ENCODE results near the gene JAML.
"Not testable (repeated sequence)": the region's sequence is repeated elsewhere in the genome, so short reads cannot be mapped to it uniquely, and the experiment has no call there.

- TF ChIP-seq CTCF (IDR thresholded peaks at IDR 0.05; ENCODE audit: low read length); EZH2 (IDR thresholded peaks at IDR 0.05; ENCODE audit: borderline replicate concordance, low read length): not testable (repeated sequence)
Measured at GRCh38 chr11:118192817-118193216, 32.0 kb downstream of the JAML start.

Measured in OCI-LY1 (cell line).